ENCODE measurements around the gene PIP5K1A. TPM values are rescaled to one million over a fixed set of nuclear protein-coding genes. Genes with fewer than 3 reads are reported as not detected.

The PIP5K1A gene
- polyA plus RNA-seq, 1 of the 3 experiments (the other 2 are of a cell fraction) = 66.0 TPM

DNA sequence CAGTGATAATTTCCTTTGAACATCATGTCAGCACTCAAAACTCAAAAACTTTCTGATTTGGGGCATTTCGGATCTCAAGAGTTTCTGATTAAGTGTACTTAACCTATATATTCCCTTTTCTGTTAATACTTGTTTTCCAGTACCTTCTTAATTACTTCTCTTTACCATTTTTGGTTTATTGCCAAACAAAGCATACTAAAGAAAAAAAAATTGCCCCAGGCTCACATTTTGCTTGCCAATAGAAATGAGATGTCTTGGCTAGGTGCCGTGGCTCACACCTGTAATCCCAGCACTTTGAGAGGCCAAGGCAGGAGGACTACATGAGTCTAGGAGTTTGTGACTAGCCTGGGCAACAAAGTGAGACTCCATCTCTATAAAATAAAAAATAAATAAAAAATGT is 61.0 kb downstream of the PIP5K1A start:
- Histone ChIP-seq H3F3A (replicated peaks; ENCODE audit: insufficient read depth) (peaks cover 11% of the 10 kb centered on the region), H3K79me2 (ENCODE audit: insufficient read depth) (peaks cover 82% of the 10 kb centered on the region), H2AFZ (ENCODE audit: low read depth) (no peak overlapping the region), H3K27me3 (ENCODE audit: insufficient read depth) (no peaks in the 10 kb centered on the region), H3K36me3 (replicated peaks in 1 of 2; ENCODE audit: control insufficient read depth in 1 of 2, insufficient read depth in 2 of 2, low read length in 1 of 2) (peaks cover 12 to 28% of the 10 kb centered on the region in 2 experiments), H4K20me1 (ENCODE audit: insufficient read depth) (peaks cover 17% of the 10 kb centered on the region; the same call in 1 of the 2 replicates), H3K4me1 (ENCODE audit: control insufficient read depth in 1 of 2, insufficient read depth in 2 of 2, low read depth in 1 of 2, low read length in 1 of 2) (peaks cover 0 to 4% of the 10 kb centered on the region in 2 experiments; a peak in 1 of 4 replicates), H3K9ac (no peak overlapping the region), H3K4me2 (no peak overlapping the region), H3K27ac (ENCODE audit: low read depth in 2 of 2, low read length in 1 of 2) (no peak overlapping the region), H3K9me2 (no peaks in the 10 kb centered on the region), H3K9me3 (no peaks in the 10 kb centered on the region), H3K4me3 (ENCODE audit: low read depth in 2 of 2, low read length in 1 of 2) (no peak overlapping the region)
- CTCF ChIA-PET = interaction anchor here (0.9 to 1.4 kb wide), 2 partner anchors 7 to 81 kb away, joined by 4 to 5 read pairs; no protein-coding TSS in a partner anchor
- POLR2A ChIA-PET = interaction anchor here (1.0 kb wide), 1 partner anchor 70 kb away, joined by 3 read pairs; the partner anchor contains the start of gene VPS72
- TF ChIP-seq GABPA (IDR thresholded peaks at IDR 0.05; ENCODE audit: low read depth) = no peak
- TF ChIP-seq RFX5 (IDR thresholded peaks at IDR 0.05; ENCODE audit: low read length) = no peak
- no peak for TF ChIP-seq MEF2A (IDR thresholded peaks at IDR 0.05; ENCODE audit: borderline replicate concordance, low read depth)
- TF ChIP-seq TEAD4 (IDR thresholded peaks at IDR 0.05; ENCODE audit: borderline replicate concordance, insufficient read depth) = no peak
- no peak for TF ChIP-seq CTCF (IDR thresholded peaks at IDR 0.05)
- TF ChIP-seq EP300 (IDR thresholded peaks at IDR 0.05; ENCODE audit: borderline replicate concordance in 1 of 2, low read depth in 1 of 2, low read length in 1 of 2) = no peak
- TF ChIP-seq RAD21 (IDR thresholded peaks at IDR 0.05; ENCODE audit: low read length) = no peak
- TF ChIP-seq RXRA (IDR thresholded peaks at IDR 0.05; ENCODE audit: borderline replicate concordance, low read depth) = no peak
- no peak for TF ChIP-seq POLR2AphosphoS5 (IDR thresholded peaks at IDR 0.05; ENCODE audit: low read depth, low read length)
- no peak for TF ChIP-seq FOXM1 (IDR thresholded peaks at IDR 0.05; ENCODE audit: low read depth)
- TF ChIP-seq MXI1 (IDR thresholded peaks at IDR 0.05; ENCODE audit: low read depth, low read length) = no peak
- TF ChIP-seq IRF3 (IDR thresholded peaks at IDR 0.05; ENCODE audit: low read depth, low read length) = no peak
- no peak for TF ChIP-seq REST (IDR thresholded peaks at IDR 0.05; ENCODE audit: low read depth, low read length)
- no peak for TF ChIP-seq TCF12 (IDR thresholded peaks at IDR 0.05)
- no peak for TF ChIP-seq TAF1 (IDR thresholded peaks at IDR 0.05; ENCODE audit: borderline replicate concordance, low read depth, low read length)
- no peak for TF ChIP-seq NFIC (IDR thresholded peaks at IDR 0.05; ENCODE audit: borderline replicate concordance)
- no peak for TF ChIP-seq NRF1 (IDR thresholded peaks at IDR 0.05; ENCODE audit: low read depth, low read length)
- TF ChIP-seq, protein P1, sequence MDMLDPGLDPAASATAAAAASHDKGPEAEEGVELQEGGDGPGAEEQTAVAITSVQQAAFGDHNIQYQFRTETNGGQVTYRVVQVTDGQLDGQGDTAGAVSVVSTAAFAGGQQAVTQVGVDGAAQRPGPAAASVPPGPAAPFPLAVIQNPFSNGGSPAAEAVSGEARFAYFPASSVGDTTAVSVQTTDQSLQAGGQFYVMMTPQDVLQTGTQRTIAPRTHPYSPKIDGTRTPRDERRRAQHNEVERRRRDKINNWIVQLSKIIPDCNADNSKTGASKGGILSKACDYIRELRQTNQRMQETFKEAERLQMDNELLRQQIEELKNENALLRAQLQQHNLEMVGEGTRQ (IDR thresholded peaks at IDR 0.05; ENCODE audit: borderline replicate concordance, low read depth, low read length) = no peak
- DNase-seq = no peak
- whole genome bisulfite sequencing (ENCODE audit: low lambda C conversion rate) = 94% methylated on average over 2 of the region's 2 CpGs

Measured in SK-N-SH (cell line).